HepG2 (cell line): Measurements from ENCODE around the gene TLR1. TPM values are rescaled to one million over a fixed set of nuclear protein-coding genes. Genes with fewer than 3 reads are reported as not detected.

Experiments
- HOXD1 ChIP-seq: sonication (generic); formaldehyde crosslinking; IDR thresholded peaks from 2 replicates; pipeline ENCODE4 v1.5.0; 2020; ENCODE audit warnings: missing genetic modification reagents
- KDM3A ChIP-seq: IDR thresholded peaks from 2 replicates; pipeline ENCODE4 v1.6.1; 2018; ENCODE audit warnings: low read depth, missing compliant biosample characterization
- MYNN ChIP-seq: sonication (generic); formaldehyde crosslinking; IDR thresholded peaks from 2 replicates; pipeline ENCODE4 v1.4.0; 2020; ENCODE audit warnings: mild to moderate bottlenecking, low read depth, missing genetic modification reagents
- RFX3 ChIP-seq: IDR thresholded peaks from 2 replicates; pipeline ENCODE4 v1.6.1; 2016; ENCODE audit warnings: missing biosample characterization, missing genetic modification reagents
- TBX3 ChIP-seq: fragments of 450-650 bp; IDR thresholded peaks from 2 replicates; pipeline ENCODE4 v1.6.1; 2017; ENCODE audit warnings: antibody characterized with exemption, mild to moderate bottlenecking, inconsistent platforms, borderline replicate concordance
- THAP11 ChIP-seq: IDR thresholded peaks from 2 replicates; pipeline ENCODE4 v1.6.1; 2016; ENCODE audit warnings: missing biosample characterization, missing genetic modification reagents
- ZC3H4 ChIP-seq: sonication (generic); formaldehyde crosslinking; IDR thresholded peaks from 2 replicates; pipeline ENCODE4 v1.4.0; 2020; ENCODE audit warnings: missing genetic modification reagents, borderline replicate concordance
- ZNF331 ChIP-seq: sonication (generic); formaldehyde crosslinking; IDR thresholded peaks from 2 replicates; pipeline ENCODE4 v1.4.0; 2020; ENCODE audit warnings: missing genetic modification reagents
- ZNF552 ChIP-seq: sonication (generic); formaldehyde crosslinking; IDR thresholded peaks from 2 replicates; pipeline ENCODE4 v1.9.0; 2022; ENCODE audit warnings: missing genetic modification reagents, mild to moderate bottlenecking, borderline replicate concordance
- polyA plus RNA-seq, 8 experiments: library from polyadenylated mRNA; depleted of rRNA in 3 of 8; stranded (reverse) in 7 of 8; unstranded in 1 of 8; fragments of >200 nt; fragmentation: Illumina TruSeq in 4 of 8; extraction: Trizol in 4 of 8; gene quantifications; 2 replicates each; pipeline versions ENCODE4 v1.2.1 to v1.2.3, GENCODE V29; 2011 to 2016; ENCODE audit warnings: low read depth in 4 of 8, missing spikeins in 1 of 8, mixed read lengths in 1 of 8; ENCODE audit not compliant: insufficient read depth in 1 of 8
- total RNA-seq, 5 experiments: library from RNA; depleted of rRNA; stranded (reverse); fragments of >200 nt; fragmentation: Illumina TruSeq; extraction: Trizol; gene quantifications; 2 replicates each; pipeline ENCODE4 v1.2.3, GENCODE V29; 2016; ENCODE audit warnings: low read depth in 1 of 5
- TF ChIP-seq, protein P1 (sequence below): sonication (generic); formaldehyde crosslinking; IDR thresholded peaks from 2 replicates; pipeline ENCODE4 v1.4.0; 2020; ENCODE audit warnings: missing genetic modification reagents
- TF ChIP-seq, protein P2 (sequence below): IDR thresholded peaks from 2 replicates; pipeline ENCODE4 v1.6.1; 2016; ENCODE audit warnings: missing biosample characterization, missing genetic modification reagents, low read depth
- TF ChIP-seq, protein P3 (sequence below): IDR thresholded peaks from 2 replicates; pipeline ENCODE4 v1.4.0; 2020; ENCODE audit warnings: mild to moderate bottlenecking, missing genetic modification reagents
- TF ChIP-seq, protein P4 (sequence below): sonication (generic); formaldehyde crosslinking; IDR thresholded peaks from 2 replicates; pipeline ENCODE4 v1.5.0; 2020; ENCODE audit warnings: mild to moderate bottlenecking, missing genetic modification reagents

TLR1 gene
- total and polyA plus RNA-seq, 2 of the 13 experiments (the other 11 are each of a cell fraction or from before 2014, with no cell fraction given), result 0.08 to 0.11 TPM

DNA sequence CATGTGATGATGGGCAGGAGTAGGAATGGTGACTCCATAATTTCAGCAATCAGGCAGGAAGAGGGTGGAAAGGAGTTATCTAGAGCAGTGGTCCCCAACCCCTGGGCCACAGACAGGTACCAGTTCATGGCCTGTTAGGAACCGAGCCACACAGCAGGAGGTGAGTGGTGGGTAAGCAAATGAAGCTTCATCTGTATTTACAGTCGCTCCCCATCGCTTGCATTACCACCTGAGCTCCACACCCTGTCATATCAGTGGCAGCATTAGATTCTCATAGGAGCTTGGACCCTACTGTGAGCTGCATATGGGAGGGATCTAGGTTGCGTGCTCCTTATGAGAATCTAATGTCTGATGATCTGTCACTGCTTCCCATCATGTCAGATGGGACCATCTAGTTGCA lies 20.4 kb downstream of the TLR1 start (continued):
- TF ChIP-seq, protein P1, sequence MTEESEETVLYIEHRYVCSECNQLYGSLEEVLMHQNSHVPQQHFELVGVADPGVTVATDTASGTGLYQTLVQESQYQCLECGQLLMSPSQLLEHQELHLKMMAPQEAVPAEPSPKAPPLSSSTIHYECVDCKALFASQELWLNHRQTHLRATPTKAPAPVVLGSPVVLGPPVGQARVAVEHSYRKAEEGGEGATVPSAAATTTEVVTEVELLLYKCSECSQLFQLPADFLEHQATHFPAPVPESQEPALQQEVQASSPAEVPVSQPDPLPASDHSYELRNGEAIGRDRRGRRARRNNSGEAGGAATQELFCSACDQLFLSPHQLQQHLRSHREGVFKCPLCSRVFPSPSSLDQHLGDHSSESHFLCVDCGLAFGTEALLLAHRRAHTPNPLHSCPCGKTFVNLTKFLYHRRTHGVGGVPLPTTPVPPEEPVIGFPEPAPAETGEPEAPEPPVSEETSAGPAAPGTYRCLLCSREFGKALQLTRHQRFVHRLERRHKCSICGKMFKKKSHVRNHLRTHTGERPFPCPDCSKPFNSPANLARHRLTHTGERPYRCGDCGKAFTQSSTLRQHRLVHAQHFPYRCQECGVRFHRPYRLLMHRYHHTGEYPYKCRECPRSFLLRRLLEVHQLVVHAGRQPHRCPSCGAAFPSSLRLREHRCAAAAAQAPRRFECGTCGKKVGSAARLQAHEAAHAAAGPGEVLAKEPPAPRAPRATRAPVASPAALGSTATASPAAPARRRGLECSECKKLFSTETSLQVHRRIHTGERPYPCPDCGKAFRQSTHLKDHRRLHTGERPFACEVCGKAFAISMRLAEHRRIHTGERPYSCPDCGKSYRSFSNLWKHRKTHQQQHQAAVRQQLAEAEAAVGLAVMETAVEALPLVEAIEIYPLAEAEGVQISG (CRISPR knock-in tag), result no peak
- TF ChIP-seq TBX3 (no peak), THAP11 (CRISPR knock-in tag) (no peak), ZNF552 (no peak), MYNN (CRISPR knock-in tag) (no peak), KDM3A (CRISPR knock-in tag) (no peak), ZC3H4 (CRISPR knock-in tag) (no peak), RFX3 (CRISPR knock-in tag) (no peak), ZNF331 (CRISPR knock-in tag) (no peak), HOXD1 (CRISPR knock-in tag) (no peak)
- TF ChIP-seq, protein P2, sequence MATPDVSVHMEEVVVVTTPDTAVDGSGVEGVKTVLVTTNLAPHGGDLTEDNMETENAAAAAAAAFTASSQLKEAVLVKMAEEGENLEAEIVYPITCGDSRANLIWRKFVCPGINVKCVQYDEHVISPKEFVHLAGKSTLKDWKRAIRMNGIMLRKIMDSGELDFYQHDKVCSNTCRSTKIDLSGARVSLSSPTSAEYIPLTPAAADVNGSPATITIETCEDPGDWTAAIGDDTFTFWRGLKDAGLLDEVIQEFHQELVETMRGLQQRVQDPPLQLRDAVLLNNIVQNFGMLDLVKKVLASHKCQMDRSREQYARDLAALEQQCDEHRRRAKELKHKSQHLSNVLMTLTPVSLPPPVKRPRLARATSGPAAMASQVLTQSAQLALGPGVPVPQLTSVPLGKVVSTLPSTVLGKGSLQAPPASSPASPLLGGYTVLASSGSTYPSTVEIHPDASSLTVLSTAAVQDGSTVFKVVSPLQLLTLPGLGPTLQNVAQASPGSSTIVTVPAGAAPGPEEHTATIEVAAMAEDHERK (CRISPR knock-in tag), result no peak
- TF ChIP-seq, protein P3, sequence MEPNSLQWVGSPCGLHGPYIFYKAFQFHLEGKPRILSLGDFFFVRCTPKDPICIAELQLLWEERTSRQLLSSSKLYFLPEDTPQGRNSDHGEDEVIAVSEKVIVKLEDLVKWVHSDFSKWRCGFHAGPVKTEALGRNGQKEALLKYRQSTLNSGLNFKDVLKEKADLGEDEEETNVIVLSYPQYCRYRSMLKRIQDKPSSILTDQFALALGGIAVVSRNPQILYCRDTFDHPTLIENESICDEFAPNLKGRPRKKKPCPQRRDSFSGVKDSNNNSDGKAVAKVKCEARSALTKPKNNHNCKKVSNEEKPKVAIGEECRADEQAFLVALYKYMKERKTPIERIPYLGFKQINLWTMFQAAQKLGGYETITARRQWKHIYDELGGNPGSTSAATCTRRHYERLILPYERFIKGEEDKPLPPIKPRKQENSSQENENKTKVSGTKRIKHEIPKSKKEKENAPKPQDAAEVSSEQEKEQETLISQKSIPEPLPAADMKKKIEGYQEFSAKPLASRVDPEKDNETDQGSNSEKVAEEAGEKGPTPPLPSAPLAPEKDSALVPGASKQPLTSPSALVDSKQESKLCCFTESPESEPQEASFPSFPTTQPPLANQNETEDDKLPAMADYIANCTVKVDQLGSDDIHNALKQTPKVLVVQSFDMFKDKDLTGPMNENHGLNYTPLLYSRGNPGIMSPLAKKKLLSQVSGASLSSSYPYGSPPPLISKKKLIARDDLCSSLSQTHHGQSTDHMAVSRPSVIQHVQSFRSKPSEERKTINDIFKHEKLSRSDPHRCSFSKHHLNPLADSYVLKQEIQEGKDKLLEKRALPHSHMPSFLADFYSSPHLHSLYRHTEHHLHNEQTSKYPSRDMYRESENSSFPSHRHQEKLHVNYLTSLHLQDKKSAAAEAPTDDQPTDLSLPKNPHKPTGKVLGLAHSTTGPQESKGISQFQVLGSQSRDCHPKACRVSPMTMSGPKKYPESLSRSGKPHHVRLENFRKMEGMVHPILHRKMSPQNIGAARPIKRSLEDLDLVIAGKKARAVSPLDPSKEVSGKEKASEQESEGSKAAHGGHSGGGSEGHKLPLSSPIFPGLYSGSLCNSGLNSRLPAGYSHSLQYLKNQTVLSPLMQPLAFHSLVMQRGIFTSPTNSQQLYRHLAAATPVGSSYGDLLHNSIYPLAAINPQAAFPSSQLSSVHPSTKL (CRISPR knock-in tag), result no peak
- TF ChIP-seq, protein P4, sequence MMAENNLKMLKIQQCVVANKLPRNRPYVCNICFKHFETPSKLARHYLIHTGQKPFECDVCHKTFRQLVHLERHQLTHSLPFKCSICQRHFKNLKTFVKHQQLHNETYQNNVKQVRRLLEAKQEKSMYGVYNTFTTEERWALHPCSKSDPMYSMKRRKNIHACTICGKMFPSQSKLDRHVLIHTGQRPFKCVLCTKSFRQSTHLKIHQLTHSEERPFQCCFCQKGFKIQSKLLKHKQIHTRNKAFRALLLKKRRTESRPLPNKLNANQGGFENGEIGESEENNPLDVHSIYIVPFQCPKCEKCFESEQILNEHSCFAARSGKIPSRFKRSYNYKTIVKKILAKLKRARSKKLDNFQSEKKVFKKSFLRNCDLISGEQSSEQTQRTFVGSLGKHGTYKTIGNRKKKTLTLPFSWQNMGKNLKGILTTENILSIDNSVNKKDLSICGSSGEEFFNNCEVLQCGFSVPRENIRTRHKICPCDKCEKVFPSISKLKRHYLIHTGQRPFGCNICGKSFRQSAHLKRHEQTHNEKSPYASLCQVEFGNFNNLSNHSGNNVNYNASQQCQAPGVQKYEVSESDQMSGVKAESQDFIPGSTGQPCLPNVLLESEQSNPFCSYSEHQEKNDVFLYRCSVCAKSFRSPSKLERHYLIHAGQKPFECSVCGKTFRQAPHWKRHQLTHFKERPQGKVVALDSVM, result no peak
